SK-N-SH treated with all-trans-retinoic acid at 6 μM for 48 hours (cell line): ENCODE results near the gene PDCD6IP.

Experiments
- ATAC-seq: fragments of 200-7000 bp; cut with Tn5 transposase; 3 replicates; pipeline ENCODE4 v1.9.1; 2020; ENCODE audit warnings: mild to moderate bottlenecking, moderate library complexity
- ARNTL ChIP-seq: fragments of 450-650 bp; formaldehyde crosslinking; IDR thresholded peaks from 2 replicates; pipeline ENCODE4 v1.5.0; 2020; ENCODE audit warnings: low read depth, mild to moderate bottlenecking, moderate library complexity, borderline replicate concordance
- BACH2 ChIP-seq: fragments of 250-450 bp; sonication (Bioruptor Pico); IDR thresholded peaks from 2 replicates; pipeline ENCODE4 v1.9.0; 2021; ENCODE audit warnings: mild to moderate bottlenecking, borderline replicate concordance
- CREB5 ChIP-seq: fragments of 250-450 bp; sonication (Bioruptor Pico); IDR thresholded peaks from 2 replicates; pipeline ENCODE4 v1.5.1; 2020; ENCODE audit warnings: low read depth, mild to moderate bottlenecking, moderate library complexity
- CSDC2 ChIP-seq: fragments of 250-450 bp; sonication (Bioruptor Pico); IDR thresholded peaks from 2 replicates; pipeline ENCODE4 v1.5.0; 2020; ENCODE audit warnings: mild to moderate bottlenecking, moderate library complexity
- CSRNP3 ChIP-seq: fragments of 250-450 bp; sonication (Bioruptor Pico); IDR thresholded peaks from 2 replicates; pipeline ENCODE4 v1.5.1; 2021; ENCODE audit warnings: mild to moderate bottlenecking, moderate library complexity
- ESRRG ChIP-seq: fragments of 250-450 bp; sonication (Bioruptor Pico); IDR thresholded peaks from 2 replicates; pipeline ENCODE4 v1.6.1; 2021; ENCODE audit warnings: mild to moderate bottlenecking
- ISL1 ChIP-seq: fragments of 250-450 bp; sonication (Bioruptor Pico); IDR thresholded peaks from 2 replicates; pipeline ENCODE4 v2.1.2; 2022; ENCODE audit warnings: mild to moderate bottlenecking, moderate library complexity
- OSR1 ChIP-seq: fragments of 250-450 bp; sonication (Bioruptor Pico); IDR thresholded peaks from 2 replicates; pipeline ENCODE4 v1.8.0; 2022; ENCODE audit warnings: moderate library complexity, mild to moderate bottlenecking, inconsistent platforms
- PATZ1 ChIP-seq: fragments of 250-450 bp; sonication (Bioruptor Pico); IDR thresholded peaks from 2 replicates; pipeline ENCODE4 v1.8.0; 2020; ENCODE audit warnings: mild to moderate bottlenecking, moderate library complexity, borderline replicate concordance
- POU6F1 ChIP-seq: fragments of 250-450 bp; sonication (Bioruptor Pico); IDR thresholded peaks from 2 replicates; pipeline ENCODE4 v1.8.0; 2021; ENCODE audit warnings: low read depth, mild to moderate bottlenecking, moderate library complexity, borderline replicate concordance
- PPARA ChIP-seq: fragments of 250-450 bp; sonication (Bioruptor Pico); IDR thresholded peaks from 2 replicates; pipeline ENCODE4 v1.5.0; 2020; ENCODE audit warnings: mild to moderate bottlenecking, borderline replicate concordance
- RARB ChIP-seq: fragments of 250-450 bp; sonication (Bioruptor Pico); IDR thresholded peaks from 2 replicates; pipeline ENCODE4 v1.8.0; 2021; ENCODE audit warnings: mild to moderate bottlenecking, moderate library complexity
- SNAI2 ChIP-seq: fragments of 250-450 bp; sonication (Bioruptor Pico); IDR thresholded peaks from 2 replicates; pipeline ENCODE4 v1.5.0; 2020; ENCODE audit warnings: mild to moderate bottlenecking, moderate library complexity
- TCF4 ChIP-seq: fragments of 250-450 bp; sonication (Bioruptor Pico); IDR thresholded peaks from 2 replicates; pipeline ENCODE4 v1.8.0; 2021; ENCODE audit warnings: mild to moderate bottlenecking, moderate library complexity, borderline replicate concordance
- TOX ChIP-seq: fragments of 250-450 bp; sonication (Bioruptor Pico); IDR thresholded peaks from 2 replicates; pipeline ENCODE4 v1.8.0; 2021; ENCODE audit warnings: mild to moderate bottlenecking, moderate library complexity, borderline replicate concordance
- TSHZ2 ChIP-seq: fragments of 250-450 bp; sonication (Bioruptor Pico); IDR thresholded peaks from 2 replicates; pipeline ENCODE4 v1.5.0; 2020; ENCODE audit warnings: mild to moderate bottlenecking, moderate library complexity
- ZFP3 ChIP-seq: fragments of 250-450 bp; sonication (Bioruptor Pico); IDR thresholded peaks from 2 replicates; pipeline ENCODE4 v1.5.0; 2020; ENCODE audit warnings: mild to moderate bottlenecking, moderate library complexity
- ZFP30 ChIP-seq: fragments of 450-650 bp; formaldehyde crosslinking; IDR thresholded peaks from 2 replicates; pipeline ENCODE4 v1.5.0; 2022; ENCODE audit warnings: mild to moderate bottlenecking, moderate library complexity
- ZNF565 ChIP-seq: fragments of 450-650 bp; formaldehyde crosslinking; conservative IDR thresholded peaks from 2 replicates; pipeline ENCODE4 v1.5.0; 2020; ENCODE audit warnings: low read depth, mild to moderate bottlenecking, moderate library complexity
- ZNF8 ChIP-seq: fragments of 450-650 bp; formaldehyde crosslinking; IDR thresholded peaks from 2 replicates; pipeline ENCODE4 v1.5.0; 2020; ENCODE audit warnings: mild to moderate bottlenecking, moderate library complexity

Gene PDCD6IP

GRCh38 chr3:33798113-33798417 lies 365 bp upstream of the PDCD6IP start:
- TF ChIP-seq ZFP30 (CRISPR knock-in tag) (no peak), ARNTL (no peak), SNAI2 (CRISPR knock-in tag) (no peak), CSRNP3 (CRISPR knock-in tag) (no peak), TSHZ2 (CRISPR knock-in tag) (no peak), OSR1 (no peak), ISL1 (CRISPR knock-in tag) (no peak), PPARA (CRISPR knock-in tag) (no peak), RARB (CRISPR knock-in tag) (no peak), ESRRG (no peak), CSDC2 (CRISPR knock-in tag) (no peak), TOX (CRISPR knock-in tag) (no peak), BACH2 (CRISPR knock-in tag) (no peak)
- no peak for ATAC-seq

- TF ChIP-seq ZNF565 (CRISPR knock-in tag) (no peak), TOX (CRISPR knock-in tag) (no peak)
- ATAC-seq, result no peak
Observed at GRCh38 chr3:33799202-33799551, 747 bp downstream of the PDCD6IP start.

GRCh38 chr3:33803252-33803651 lies 4.8 kb downstream of the PDCD6IP start:
- TF ChIP-seq POU6F1 (CRISPR knock-in tag) (no peak), RARB (CRISPR knock-in tag) (no peak), BACH2 (CRISPR knock-in tag) (no peak), ZFP3 (no peak), CSDC2 (CRISPR knock-in tag) (no peak)
- ATAC-seq, result no peak

- TF ChIP-seq POU6F1 (CRISPR knock-in tag) (no peak), ZNF565 (CRISPR knock-in tag) (no peak), OSR1 (no peak), BACH2 (CRISPR knock-in tag) (no peak), ZNF8 (CRISPR knock-in tag) (no peak), ZFP30 (CRISPR knock-in tag) (no peak), ESRRG (no peak), TCF4 (CRISPR knock-in tag) (no peak)
- TF ChIP-seq, all 23 proteins: peak for 0
- ATAC-seq, result no peak
Observed at GRCh38 chr3:33803894-33804526, 5.6 kb downstream of the PDCD6IP start.

GRCh38 chr3:33807191-33807590 lies 8.8 kb downstream of the PDCD6IP start:
- TF ChIP-seq OSR1 (no peak), ZNF8 (CRISPR knock-in tag) (no peak), PATZ1 (CRISPR knock-in tag) (no peak), CREB5 (CRISPR knock-in tag) (no peak), TSHZ2 (CRISPR knock-in tag) (no peak), ZFP30 (CRISPR knock-in tag) (no peak), TOX (CRISPR knock-in tag) (no peak), TCF4 (CRISPR knock-in tag) (no peak), ZFP3 (no peak)
- ATAC-seq, result no peak
